ENCODE results near the gene UBE2QL1. TPM values are rescaled to one million over a fixed set of nuclear protein-coding genes. Genes with fewer than 3 reads are reported as not detected.

The UBE2QL1 gene
- total and polyA plus RNA-seq, 2 of the 8 experiments (the other 6 are each of a cell fraction or from before 2014, with no cell fraction given), result 0.43 to 0.65 TPM

DNA sequence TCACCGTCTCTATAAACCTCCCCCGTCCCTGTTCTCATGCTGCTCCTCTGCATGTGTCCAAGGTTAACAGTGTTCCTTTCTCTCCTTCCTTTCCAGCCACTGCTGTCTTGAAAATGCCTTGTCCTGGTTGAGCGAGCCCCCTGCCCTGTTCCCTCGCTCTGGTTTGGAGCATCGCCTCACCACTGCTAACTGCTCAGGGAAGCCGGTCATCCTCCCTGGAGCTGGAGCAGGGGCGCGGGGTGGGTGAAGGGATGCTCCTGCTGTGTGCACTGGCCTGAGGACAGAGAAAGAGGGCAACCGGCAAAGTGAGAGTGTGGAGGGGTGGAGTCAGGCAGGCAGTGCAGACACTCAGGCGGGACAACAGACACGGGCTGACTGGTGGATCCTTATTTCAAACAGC is 19.4 kb downstream of the UBE2QL1 start (continued):
- no peak for TF ChIP-seq CBX8 (IDR thresholded peaks at IDR 0.05; ENCODE audit: borderline replicate concordance, low read depth, low read length)
- no peak for TF ChIP-seq SUZ12 (IDR thresholded peaks at IDR 0.05; ENCODE audit: low read length)
- TF ChIP-seq CBX5 (IDR thresholded peaks at IDR 0.05; ENCODE audit: low read depth, low read length), result no peak
- TF ChIP-seq EZH2 (IDR thresholded peaks at IDR 0.05; ENCODE audit: low read depth, low read length, severe bottlenecking), result no peak
- TF ChIP-seq HDAC6 (IDR thresholded peaks at IDR 0.05; ENCODE audit: low read depth, low read length), result no peak
- no peak for TF ChIP-seq CEBPB (IDR thresholded peaks at IDR 0.05; ENCODE audit: low read depth, low read length)
- no peak for TF ChIP-seq BCL11A (IDR thresholded peaks at IDR 0.05; ENCODE audit: low read depth in 2 of 2, low read length in 2 of 2)
- no peak for TF ChIP-seq BRCA1 (IDR thresholded peaks at IDR 0.05; ENCODE audit: low read depth, low read length)

Data from H1 (cell line).